ENCODE results near the gene HBM. TPM values are rescaled to one million over a fixed set of nuclear protein-coding genes. Genes with fewer than 3 reads are reported as not detected.
"Not testable (repeated sequence)": the region's sequence is repeated elsewhere in the genome, so short reads cannot be mapped to it uniquely, and the experiment has no call there.

HBM gene
- total and polyA plus RNA-seq, 2 experiments from 2014 or later = not detected

- Histone ChIP-seq H3K9me3 (ENCODE audit: low read depth) (no peaks in the 10 kb centered on the region), H3K36me3 (no peaks in the 10 kb centered on the region), H3K27me3 (peaks cover 82% of the 10 kb centered on the region), H3K4me3 (peak overlapping the region; percentile 23), H3K4me1 (ENCODE audit: low read depth) (peaks cover 12% of the 10 kb centered on the region), H3K27ac (no peak overlapping the region)
- no peak for TF ChIP-seq CTCF (IDR thresholded peaks at IDR 0.05; ENCODE audit: low read depth, low read length)
- no peak for DNase-seq (ENCODE audit: low read depth in 1 of 2, low spot score in 1 of 2)
These were observed 795 bp upstream of the HBM start for GRCh38 chr16:164827-165538.

- DNase-seq (ENCODE audit: low read depth in 1 of 2, low spot score in 1 of 2) = no peak
- Histone ChIP-seq H3K27ac (no peak overlapping the region), H3K9me3 (ENCODE audit: low read depth) (no peaks in the 10 kb centered on the region), H3K4me3 (no peak overlapping the region), H3K4me1 (ENCODE audit: low read depth) (peaks cover 12% of the 10 kb centered on the region), H3K36me3 (no peaks in the 10 kb centered on the region), H3K27me3 (peaks cover 85% of the 10 kb centered on the region)
- TF ChIP-seq CTCF (IDR thresholded peaks at IDR 0.05; ENCODE audit: low read depth, low read length) = no peak
These were observed 770 bp downstream of the HBM start for GRCh38 chr16:166375-167121.

- no peak overlapping the region for H3K27ac ChIP-seq
- peaks cover 12% of the 10 kb centered on the region for H3K4me1 ChIP-seq (ENCODE audit: low read depth)
- peaks cover 84% of the 10 kb centered on the region for H3K27me3 ChIP-seq
- no peak for DNase-seq (ENCODE audit: low read depth in 1 of 2, low spot score in 1 of 2)
- no peak for TF ChIP-seq CTCF (IDR thresholded peaks at IDR 0.05; ENCODE audit: low read depth, low read length)
- no peaks in the 10 kb centered on the region for H3K36me3 ChIP-seq
- H3K4me3 ChIP-seq = no peak overlapping the region
- no peaks in the 10 kb centered on the region for H3K9me3 ChIP-seq (ENCODE audit: low read depth)
These were observed 1.4 kb downstream of the HBM start for GRCh38 chr16:167122-167690.

GRCh38 chr16:168424-168823, 2.6 kb downstream of the HBM start:
- H3K9me3 ChIP-seq (ENCODE audit: low read depth) = no peaks in the 10 kb centered on the region
- TF ChIP-seq CTCF (IDR thresholded peaks at IDR 0.05; ENCODE audit: low read depth, low read length) = no peak
- peaks cover 76% of the 10 kb centered on the region for H3K27me3 ChIP-seq
- H3K36me3 ChIP-seq = no peaks in the 10 kb centered on the region
- DNase-seq (ENCODE audit: low read depth in 1 of 2, low spot score in 1 of 2) = no peak
- peaks cover 12% of the 10 kb centered on the region for H3K4me1 ChIP-seq (ENCODE audit: low read depth)
- no peak overlapping the region for H3K4me3 ChIP-seq
- H3K27ac ChIP-seq = no peak overlapping the region

GRCh38 chr16:169014-169413, 3.2 kb downstream of the HBM start:
- H3K4me1 ChIP-seq (ENCODE audit: low read depth) = peaks cover 12% of the 10 kb centered on the region
- H3K9me3 ChIP-seq (ENCODE audit: low read depth) = no peaks in the 10 kb centered on the region
- no peak overlapping the region for H3K4me3 ChIP-seq
- peaks cover 78% of the 10 kb centered on the region for H3K27me3 ChIP-seq
- H3K27ac ChIP-seq = no peak overlapping the region
- DNase-seq (ENCODE audit: low read depth in 1 of 2, low spot score in 1 of 2) = no peak
- H3K36me3 ChIP-seq = no peaks in the 10 kb centered on the region
- TF ChIP-seq CTCF (IDR thresholded peaks at IDR 0.05; ENCODE audit: low read depth, low read length) = no peak

- DNase-seq (ENCODE audit: low read depth in 1 of 2, low spot score in 1 of 2) = peak; percentile 29 to 52
- not testable (repeated sequence) for H3K4me3 ChIP-seq; H3K27ac ChIP-seq; H3K36me3 ChIP-seq; H3K9me3 ChIP-seq (ENCODE audit: low read depth)
- peaks cover 85% of the 10 kb centered on the region for H3K27me3 ChIP-seq
- peaks cover 12% of the 10 kb centered on the region for H3K4me1 ChIP-seq (ENCODE audit: low read depth)
These were observed 4.3 kb downstream of the HBM start for GRCh38 chr16:170088-170507.

Measured in cardiac muscle cell (in vitro differentiated cells and primary cell).